Endothelial cell of hepatic sinusoid (primary cell): Measurements from ENCODE around the gene ODC1.
"Not testable (repeated sequence)": the region's sequence is repeated elsewhere in the genome, so short reads cannot be mapped to it uniquely, and the experiment has no call there.

Experiments
- in situ Hi-C: cut with HindIII; loops from 2 replicates; pipeline ENCODE4 v1.10.0; 2017; ENCODE audit warnings: low sequenced_read_pairs

ODC1 gene

GRCh38 chr2:10457195-10457594 lies 9.1 kb upstream of the ODC1 start:
- in situ Hi-C loops = not testable (repeated sequence)

GRCh38 chr2:10454505-10454904 lies 6.4 kb upstream of the ODC1 start:
- in situ Hi-C loops = no loop called here

- in situ Hi-C loops = no loop called here
Observed at GRCh38 chr2:10453905-10454298, 5.8 kb upstream of the ODC1 start.

- in situ Hi-C loops = no loop called here
Observed at GRCh38 chr2:10452956-10453904, 5.1 kb upstream of the ODC1 start.

- in situ Hi-C loops = no loop called here
Observed at GRCh38 chr2:10452312-10452711, 4.2 kb upstream of the ODC1 start.

- in situ Hi-C loops = no loop called here
Observed at GRCh38 chr2:10451819-10452218, 3.7 kb upstream of the ODC1 start.

- in situ Hi-C loops = loop anchor here (5.0 to 10.0 kb wide), 3 partner anchors 37 to 325 kb away; partner anchors contain the start of gene RRM2
Observed at GRCh38 chr2:10449838-10450691, 1.9 kb upstream of the ODC1 start.

- in situ Hi-C loops = loop anchor here (5.0 to 10.0 kb wide), 3 partner anchors 38 to 325 kb away; partner anchors contain the start of gene RRM2
Observed at GRCh38 chr2:10449486-10449831, 1.3 kb upstream of the ODC1 start.

- in situ Hi-C loops = loop anchor here (5.0 to 10.0 kb wide), 3 partner anchors 38 to 324 kb away; partner anchors contain the start of gene RRM2
Observed at GRCh38 chr2:10448576-10449485, 704 bp upstream of the ODC1 start.

GRCh38 chr2:10447300-10447894 lies 730 bp downstream of the ODC1 start:
- in situ Hi-C loops = loop anchor here (5.0 to 10.0 kb wide), 3 partner anchors 40 to 323 kb away; partner anchors contain the start of gene RRM2

GRCh38 chr2:10446631-10447030 lies 1.5 kb downstream of the ODC1 start:
- in situ Hi-C loops = loop anchor here (5.0 to 10.0 kb wide), 3 partner anchors 41 to 322 kb away; partner anchors contain the start of gene RRM2

GRCh38 chr2:10444463-10444862 lies 3.7 kb downstream of the ODC1 start:
- in situ Hi-C loops = loop anchor here (10.0 kb wide), 1 partner anchor 320 kb away; the partner anchor contains the start of gene RRM2

GRCh38 chr2:10442469-10443126 lies 5.5 kb downstream of the ODC1 start:
- in situ Hi-C loops = loop anchor here (10.0 kb wide), 1 partner anchor 318 kb away; the partner anchor contains the start of gene RRM2

- in situ Hi-C loops = loop anchor here (10.0 kb wide), 1 partner anchor 317 kb away; the partner anchor contains the start of gene RRM2
Observed at GRCh38 chr2:10441948-10442347, 6.2 kb downstream of the ODC1 start.

- in situ Hi-C loops = loop anchor here (10.0 kb wide), 1 partner anchor 316 kb away; the partner anchor contains the start of gene RRM2
Observed at GRCh38 chr2:10440736-10441135, 7.4 kb downstream of the ODC1 start.

- in situ Hi-C loops = loop anchor here (10.0 kb wide), 1 partner anchor 315 kb away; the partner anchor contains the start of gene RRM2
Observed at GRCh38 chr2:10439971-10440370, 8.2 kb downstream of the ODC1 start.

- in situ Hi-C loops = no loop called here
Observed at GRCh38 chr2:10439185-10439879, 8.8 kb downstream of the ODC1 start.

- in situ Hi-C loops = no loop called here
Observed at GRCh38 chr2:10438688-10439087, 9.4 kb downstream of the ODC1 start.
